Astrocyte (in vitro differentiated cells and primary cell): Measurements from ENCODE around the gene CTNND2. TPM values are rescaled to one million over a fixed set of nuclear protein-coding genes. Genes with fewer than 3 reads are reported as not detected.

Source experiments
- DNase-seq: peaks from one replicate; pipeline ENCODE4 v3.0.0-alpha.2; 2010; ENCODE audit warnings: low read depth
- FAIRE-seq: peaks from 2 replicates; lab custom pipeline; 2011; peaks lifted over from hg19 to GRCh38; lab: Jason Lieb, UNC
- H2AFZ ChIP-seq: 2 replicates; pipeline ENCODE4 v1.6.0; 2012; ENCODE audit warnings: low read depth, low read length, inconsistent platforms
- H3K27ac ChIP-seq: 2 replicates; pipeline ENCODE4 v1.5.1; 2011; ENCODE audit warnings: low read depth, low read length, inconsistent platforms
- H3K27me3 ChIP-seq: 2 replicates; pipeline ENCODE4 v1.6.0; 2011; ENCODE audit warnings: low read length, inconsistent platforms; ENCODE audit not compliant: insufficient read depth
- H3K36me3 ChIP-seq: 2 replicates; pipeline ENCODE4 v1.5.1; 2011; ENCODE audit warnings: low read length, inconsistent platforms; ENCODE audit not compliant: insufficient read depth
- H3K4me1 ChIP-seq: 2 replicates; pipeline ENCODE4 v1.5.1; 2011; ENCODE audit warnings: low read length, inconsistent platforms; ENCODE audit not compliant: insufficient read depth
- H3K4me2 ChIP-seq: 2 replicates; pipeline ENCODE4 v1.6.0; 2012; ENCODE audit warnings: low read length, inconsistent platforms
- H3K4me3 ChIP-seq: 2 replicates; pipeline ENCODE4 v1.5.1; 2011; ENCODE audit warnings: low read depth, mild to moderate bottlenecking, low read length, inconsistent platforms; ENCODE audit not compliant: insufficient read depth
- H3K79me2 ChIP-seq: 2 replicates; pipeline ENCODE4 v1.6.0; 2012; ENCODE audit warnings: mild to moderate bottlenecking, low read length, inconsistent platforms; ENCODE audit not compliant: insufficient read depth
- H3K9ac ChIP-seq: 2 replicates; pipeline ENCODE4 v1.6.0; 2012; ENCODE audit warnings: mild to moderate bottlenecking, low read length, inconsistent platforms
- H3K9me3 ChIP-seq: 2 replicates; pipeline ENCODE4 v1.5.1; 2012; ENCODE audit warnings: low read depth, mild to moderate bottlenecking, low read length, inconsistent platforms; ENCODE audit not compliant: insufficient read depth
- H4K20me1 ChIP-seq: 2 replicates; pipeline ENCODE4 v1.6.0; 2012; ENCODE audit warnings: low read length, inconsistent platforms; ENCODE audit not compliant: insufficient read depth
- H3K27ac Mint-ChIP-seq: one replicate; pipeline ENCODE4 v1.8.0; 2021; ENCODE audit warnings: mild to moderate bottlenecking, mixed read lengths; ENCODE audit not compliant: unreplicated experiment
- H3K27me3 Mint-ChIP-seq: one replicate; pipeline ENCODE4 v1.8.0; 2021; ENCODE audit warnings: low read depth, mixed read lengths; ENCODE audit not compliant: unreplicated experiment
- H3K36me3 Mint-ChIP-seq: one replicate; pipeline ENCODE4 v1.8.0; 2021; ENCODE audit warnings: low read depth, mixed read lengths; ENCODE audit not compliant: unreplicated experiment
- H3K4me1 Mint-ChIP-seq: one replicate; pipeline ENCODE4 v1.8.0; 2021; ENCODE audit warnings: low read depth, mixed read lengths; ENCODE audit not compliant: unreplicated experiment
- H3K4me3 Mint-ChIP-seq: one replicate; pipeline ENCODE4 v1.8.0; 2021; ENCODE audit warnings: mild to moderate bottlenecking, moderate library complexity, mixed read lengths; ENCODE audit not compliant: unreplicated experiment
- H3K9me3 Mint-ChIP-seq: one replicate; pipeline ENCODE4 v1.8.0; 2021; ENCODE audit warnings: mild to moderate bottlenecking, mixed read lengths; ENCODE audit not compliant: unreplicated experiment
- EZH2 ChIP-seq: IDR thresholded peaks from 2 replicates; pipeline ENCODE4 v1.6.1; 2012; ENCODE audit warnings: mild to moderate bottlenecking, low read length, inconsistent platforms; ENCODE audit not compliant: insufficient read depth
- total RNA-seq: library from RNA; stranded (reverse); gene quantifications from 2 replicates; pipeline ENCODE4 v1.2.1, GENCODE V29; 2021
- TF ChIP-seq, protein P1 (sequence below): IDR thresholded peaks from 2 replicates; pipeline ENCODE4 v1.5.1; 2011; ENCODE audit warnings: low read depth, mild to moderate bottlenecking, inconsistent platforms, low read length, moderate library complexity; ENCODE audit not compliant: insufficient read depth

CTNND2 gene
- total RNA-seq, 1 donor from 2014 or later = 4.5 TPM

GRCh38 chr5:11013793-11014192, 890.5 kb downstream of the CTNND2 start:
- Mint-ChIP-seq H3K4me3 (no peak overlapping the region), H3K27ac (no peak overlapping the region), H3K36me3 (no peaks in the 10 kb centered on the region), H3K27me3 (peaks cover 7% of the 10 kb centered on the region), H3K4me1 (peaks cover 3% of the 10 kb centered on the region), H3K9me3 (no peaks in the 10 kb centered on the region)
- TF ChIP-seq, protein P1, sequence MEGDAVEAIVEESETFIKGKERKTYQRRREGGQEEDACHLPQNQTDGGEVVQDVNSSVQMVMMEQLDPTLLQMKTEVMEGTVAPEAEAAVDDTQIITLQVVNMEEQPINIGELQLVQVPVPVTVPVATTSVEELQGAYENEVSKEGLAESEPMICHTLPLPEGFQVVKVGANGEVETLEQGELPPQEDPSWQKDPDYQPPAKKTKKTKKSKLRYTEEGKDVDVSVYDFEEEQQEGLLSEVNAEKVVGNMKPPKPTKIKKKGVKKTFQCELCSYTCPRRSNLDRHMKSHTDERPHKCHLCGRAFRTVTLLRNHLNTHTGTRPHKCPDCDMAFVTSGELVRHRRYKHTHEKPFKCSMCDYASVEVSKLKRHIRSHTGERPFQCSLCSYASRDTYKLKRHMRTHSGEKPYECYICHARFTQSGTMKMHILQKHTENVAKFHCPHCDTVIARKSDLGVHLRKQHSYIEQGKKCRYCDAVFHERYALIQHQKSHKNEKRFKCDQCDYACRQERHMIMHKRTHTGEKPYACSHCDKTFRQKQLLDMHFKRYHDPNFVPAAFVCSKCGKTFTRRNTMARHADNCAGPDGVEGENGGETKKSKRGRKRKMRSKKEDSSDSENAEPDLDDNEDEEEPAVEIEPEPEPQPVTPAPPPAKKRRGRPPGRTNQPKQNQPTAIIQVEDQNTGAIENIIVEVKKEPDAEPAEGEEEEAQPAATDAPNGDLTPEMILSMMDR = no peak
- no peak for TF ChIP-seq EZH2
- H3K9ac ChIP-seq = no peak overlapping the region
- H4K20me1 ChIP-seq = no peaks in the 10 kb centered on the region
- no peaks in the 10 kb centered on the region for H3K27me3 ChIP-seq
- DNase-seq (no peak), FAIRE-seq (no peak)
- H3K9me3 ChIP-seq = no peaks in the 10 kb centered on the region
- H3K79me2 ChIP-seq = no peaks in the 10 kb centered on the region
- no peak overlapping the region for H3K27ac ChIP-seq
- no peaks in the 10 kb centered on the region for H3K36me3 ChIP-seq
- no peak overlapping the region for H2AFZ ChIP-seq
- no peaks in the 10 kb centered on the region for H3K4me1 ChIP-seq
- H3K4me3 ChIP-seq = no peak overlapping the region
- H3K4me2 ChIP-seq = no peak overlapping the region

- FAIRE-seq (no peak), DNase-seq (no peak)
- H4K20me1 ChIP-seq = no peaks in the 10 kb centered on the region
- no peaks in the 10 kb centered on the region for H3K36me3 ChIP-seq
- no peak overlapping the region for H3K27ac ChIP-seq
- no peaks in the 10 kb centered on the region for H3K4me1 ChIP-seq
- no peak overlapping the region for H3K9ac ChIP-seq
- Mint-ChIP-seq H3K4me3 (no peak overlapping the region), H3K36me3 (no peaks in the 10 kb centered on the region), H3K9me3 (no peaks in the 10 kb centered on the region), H3K4me1 (peaks cover 3% of the 10 kb centered on the region), H3K27ac (no peak overlapping the region), H3K27me3 (peaks cover 7% of the 10 kb centered on the region)
- no peaks in the 10 kb centered on the region for H3K27me3 ChIP-seq
- no peaks in the 10 kb centered on the region for H3K9me3 ChIP-seq
- no peak overlapping the region for H2AFZ ChIP-seq
- no peaks in the 10 kb centered on the region for H3K79me2 ChIP-seq
- H3K4me2 ChIP-seq = no peak overlapping the region
- H3K4me3 ChIP-seq = no peak overlapping the region
- no peak for TF ChIP-seq EZH2
- TF ChIP-seq, protein P1 = no peak
These were observed 892.0 kb downstream of the CTNND2 start for GRCh38 chr5:11012295-11012694.

GRCh38 chr5:11010429-11011210, 893.6 kb downstream of the CTNND2 start:
- H3K36me3 Mint-ChIP-seq = no peaks in the 10 kb centered on the region
- no peak overlapping the region for H3K27ac ChIP-seq

More at GRCh38 chr5:11010429-11011210, 893.6 kb downstream of the CTNND2 start:
- DNase-seq = no peak
- Histone ChIP-seq H3K4me1 (no peaks in the 10 kb centered on the region), H3K9me3 (no peaks in the 10 kb centered on the region), H3K36me3 (no peaks in the 10 kb centered on the region), H3K79me2 (no peaks in the 10 kb centered on the region), H3K9ac (no peak overlapping the region), H3K4me3 (no peak overlapping the region), H4K20me1 (no peaks in the 10 kb centered on the region), H3K27me3 (no peaks in the 10 kb centered on the region), H2AFZ (no peak overlapping the region), H3K4me2 (no peak overlapping the region)
- Mint-ChIP-seq H3K27ac (no peak overlapping the region), H3K4me1 (peaks cover 3% of the 10 kb centered on the region), H3K4me3 (no peak overlapping the region), H3K27me3 (peaks cover 15% of the 10 kb centered on the region), H3K9me3 (peaks cover 2% of the 10 kb centered on the region)
- FAIRE-seq = no peak
- no peak for TF ChIP-seq EZH2
- TF ChIP-seq, protein P1 = no peak
